ENCODE data around the gene NCF2.
"Not testable (repeated sequence)": the region's sequence is repeated elsewhere in the genome, so short reads cannot be mapped to it uniquely, and the experiment has no call there.

The NCF2 gene

GRCh38 chr1:183590244-183591191 is at the start of gene NCF2:
Gene NCF2 (minus strand): TSS chr1:183590459. CDS start chr1:183590329, 130 bp downstream.
- no peak for DNase-seq

- DNase-seq: no peak
Observed at GRCh38 chr1:183638649-183639387, 48.6 kb upstream of the NCF2 start.

GRCh38 chr1:183636783-183637182 is 46.5 kb upstream of the NCF2 start:
- no peak for DNase-seq

GRCh38 chr1:183636334-183636682 is 46.0 kb upstream of the NCF2 start:
- no peak for DNase-seq

GRCh38 chr1:183635606-183636333 is 45.5 kb upstream of the NCF2 start, which contains the start of gene ARPC5:
Gene ARPC5 (minus strand): TSS chr1:183635783. CDS start chr1:183635659, 124 bp downstream.
- DNase-seq: peak; percentile 99

- DNase-seq: no peak
Observed at GRCh38 chr1:183635099-183635605, 44.9 kb upstream of the NCF2 start.

- no peak for DNase-seq
Observed at GRCh38 chr1:183634429-183635065, 44.3 kb upstream of the NCF2 start.

GRCh38 chr1:183633676-183634343 is 43.6 kb upstream of the NCF2 start:
- peak; percentile 75 for DNase-seq

- DNase-seq: no peak
Observed at GRCh38 chr1:183632964-183633363, 42.7 kb upstream of the NCF2 start.

- no peak for DNase-seq
Observed at GRCh38 chr1:183632114-183632513, 41.9 kb upstream of the NCF2 start.

GRCh38 chr1:183630748-183631147 is 40.5 kb upstream of the NCF2 start:
- no peak for DNase-seq

- DNase-seq: no peak
Observed at GRCh38 chr1:183628537-183628936, 38.3 kb upstream of the NCF2 start.

- not testable (repeated sequence) for DNase-seq
Observed at GRCh38 chr1:183626236-183626635, 36.0 kb upstream of the NCF2 start.

- peak; percentile 83 for DNase-seq
Observed at GRCh38 chr1:183622884-183623785, 32.9 kb upstream of the NCF2 start.

- DNase-seq: no peak
Observed at GRCh38 chr1:183622013-183622412, 31.8 kb upstream of the NCF2 start.

GRCh38 chr1:183620311-183620710 is 30.1 kb upstream of the NCF2 start:
- DNase-seq: no peak

- DNase-seq: no peak
Observed at GRCh38 chr1:183619781-183620180, 29.5 kb upstream of the NCF2 start.

GRCh38 chr1:183618202-183618601 is 27.9 kb upstream of the NCF2 start:
- DNase-seq: not testable (repeated sequence)

GRCh38 chr1:183612975-183613374 is 22.7 kb upstream of the NCF2 start:
- not testable (repeated sequence) for DNase-seq

GRCh38 chr1:183612407-183612806 is 22.1 kb upstream of the NCF2 start:
- no peak for DNase-seq

GRCh38 chr1:183611021-183611420 is 20.8 kb upstream of the NCF2 start:
- DNase-seq: no peak
